Fibroblast of pulmonary artery (primary cell): ENCODE data around the gene KMT2B.

Experiments
- DNase-seq: peaks from one replicate; pipeline ENCODE4 v3.0.0-alpha.2; 2010; ENCODE audit warnings: low read depth
- H3K4me3 ChIP-seq: replicated peaks from 2 replicates; pipeline ENCODE4 v1.5.1; 2011; ENCODE audit warnings: low read depth, mild to moderate bottlenecking, control low read depth, low read length, moderate library complexity
- CTCF ChIP-seq: IDR thresholded peaks from 2 replicates; pipeline ENCODE4 v1.5.1; 2011; ENCODE audit warnings: mild to moderate bottlenecking, control low read depth, low read length, inconsistent platforms; ENCODE audit errors: missing control alignments

Gene KMT2B

GRCh38 chr19:35738021-35738886, 20.5 kb downstream of the KMT2B start:
- no peak for TF ChIP-seq CTCF
- DNase-seq: no peak
- H3K4me3 ChIP-seq: no peak overlapping the region

GRCh38 chr19:35738887-35739229, 21.1 kb downstream of the KMT2B start:
- no peak for DNase-seq
- no peak for TF ChIP-seq CTCF
- H3K4me3 ChIP-seq: no peak overlapping the region

- H3K4me3 ChIP-seq: peak overlapping the region; percentile 63
- no peak for DNase-seq
- no peak for TF ChIP-seq CTCF
Observed at GRCh38 chr19:35739275-35740107, 21.7 kb downstream of the KMT2B start.

- no peak for DNase-seq
- peak overlapping the region; percentile 63 for H3K4me3 ChIP-seq
- no peak for TF ChIP-seq CTCF
Observed at GRCh38 chr19:35740108-35740422, 22.3 kb downstream of the KMT2B start.

GRCh38 chr19:35740423-35741202, 22.8 kb downstream of the KMT2B start:
- peak overlapping the region; percentile 63 for H3K4me3 ChIP-seq
- DNase-seq: peak; percentile 97
- TF ChIP-seq CTCF: peak; percentile 7

- no peak for DNase-seq
- no peak for TF ChIP-seq CTCF
- peak overlapping the region; percentile 63 for H3K4me3 ChIP-seq
Observed at GRCh38 chr19:35741203-35741515, 23.4 kb downstream of the KMT2B start.
